CD4-positive, alpha-beta T cell treated with Interleukin-4 for 1 hour (primary cell): Measurements from ENCODE around the gene SLC15A4.

ENCODE experiments used
- DNase-seq, 2 donors: peaks; one replicate each; pipeline ENCODE4 v3.0.0-alpha.2; 2020 to 2022

The SLC15A4 gene

GRCh38 chr12:128792398-128792797 lies 31.4 kb downstream of the SLC15A4 start:
- no peak for DNase-seq

GRCh38 chr12:128791395-128792322 lies 32.1 kb downstream of the SLC15A4 start:
- DNase-seq: peak; percentile 43 to 49

GRCh38 chr12:128790653-128791373 lies 32.9 kb downstream of the SLC15A4 start:
- DNase-seq: no peak

GRCh38 chr12:128790221-128790620 lies 33.5 kb downstream of the SLC15A4 start:
- no peak for DNase-seq

GRCh38 chr12:128789356-128789929 lies 34.3 kb downstream of the SLC15A4 start:
- peak in 1 of 2 donors; percentile 36 for DNase-seq

- no peak for DNase-seq
Observed at GRCh38 chr12:128787827-128788226, 35.9 kb downstream of the SLC15A4 start.

GRCh38 chr12:128786741-128787391 lies 36.9 kb downstream of the SLC15A4 start:
- no peak for DNase-seq

- DNase-seq: no peak
Observed at GRCh38 chr12:128784030-128784760, 39.6 kb downstream of the SLC15A4 start.

GRCh38 chr12:128783129-128783574 lies 40.6 kb downstream of the SLC15A4 start:
- peak in 1 of 2 donors; percentile 45 for DNase-seq

GRCh38 chr12:128779901-128780300 lies 43.9 kb downstream of the SLC15A4 start:
- no peak for DNase-seq

- DNase-seq: no peak
Observed at GRCh38 chr12:128772249-128772648, 51.5 kb downstream of the SLC15A4 start.

GRCh38 chr12:128771681-128772080 lies 52.1 kb downstream of the SLC15A4 start:
- DNase-seq: no peak

- DNase-seq: no peak
Observed at GRCh38 chr12:128767518-128767917, 56.2 kb downstream of the SLC15A4 start.

GRCh38 chr12:128766738-128767501 lies 56.8 kb downstream of the SLC15A4 start:
- no peak for DNase-seq

- DNase-seq: peak; percentile 37 to 57
Observed at GRCh38 chr12:128763395-128763794, 60.4 kb downstream of the SLC15A4 start.

- no peak for DNase-seq
Observed at GRCh38 chr12:128761379-128761790, 62.4 kb downstream of the SLC15A4 start.

- DNase-seq: no peak
Observed at GRCh38 chr12:128755566-128755965, 68.2 kb downstream of the SLC15A4 start.

- DNase-seq: no peak
Observed at GRCh38 chr12:128754275-128754674, 69.5 kb downstream of the SLC15A4 start.

GRCh38 chr12:128753438-128753837 lies 70.3 kb downstream of the SLC15A4 start:
- no peak for DNase-seq

GRCh38 chr12:128752386-128752785 lies 71.4 kb downstream of the SLC15A4 start:
- no peak for DNase-seq

GRCh38 chr12:128747441-128747840 lies 76.3 kb downstream of the SLC15A4 start:
- no peak for DNase-seq
